Natural killer cell treated with Interleukin-12 subunit alpha and Interleukin-12 subunit beta and Interleukin-15 and Interleukin-18, amount 100 ng/mL, for 72 hours (primary cell): ENCODE data around the gene CENPP. TPM values are rescaled to one million over a fixed set of nuclear protein-coding genes. Genes with fewer than 3 reads are reported as not detected.

Experiments used
- ATAC-seq, 2 donors: fragments of 150-1000 bp; cut with Tn5 transposase in 1 of 2; sonication (Bioruptor Pico), chemical (Tn5 transposase) in 1 of 2; 2 replicates each; pipeline ENCODE4 v1.10.0; 2021
- DNase-seq: peaks from one replicate; pipeline ENCODE4 v3.0.0; 2022; ENCODE audit warnings: low spot score
- H3K27ac Mint-ChIP-seq, 2 donors: 1 replicate in 1 of 2; 2 replicates in 1 of 2; pipeline ENCODE4 v1.8.0; 2022; ENCODE audit warnings: mixed read lengths in 2 of 2, mild to moderate bottlenecking in 1 of 2, moderate library complexity in 1 of 2
- H3K27me3 Mint-ChIP-seq, 2 donors: 1 replicate in 1 of 2; 2 replicates in 1 of 2; pipeline ENCODE4 v1.8.0; 2022; ENCODE audit warnings: mixed read lengths in 2 of 2
- H3K36me3 Mint-ChIP-seq: one replicate; pipeline ENCODE4 v1.8.0; 2022; ENCODE audit warnings: mixed read lengths
- H3K4me1 Mint-ChIP-seq, 2 donors: 1 replicate in 1 of 2; 2 replicates in 1 of 2; pipeline ENCODE4 v1.8.0; 2022; ENCODE audit warnings: low read depth in 2 of 2, mixed read lengths in 2 of 2, mild to moderate bottlenecking in 1 of 2
- H3K4me3 Mint-ChIP-seq: one replicate; pipeline ENCODE4 v1.8.0; 2022; ENCODE audit warnings: mixed read lengths
- H3K9me3 Mint-ChIP-seq: 2 replicates; pipeline ENCODE4 v1.8.0; 2022; ENCODE audit warnings: mixed read lengths
- total RNA-seq, 2 donors: library from RNA; stranded (reverse); gene quantifications; one replicate each; pipeline ENCODE4 v1.2.3, GENCODE V29; 2022

CENPP gene
- total RNA-seq, 2 donors from 2014 or later = 14.7 to 38.8 TPM

DNA sequence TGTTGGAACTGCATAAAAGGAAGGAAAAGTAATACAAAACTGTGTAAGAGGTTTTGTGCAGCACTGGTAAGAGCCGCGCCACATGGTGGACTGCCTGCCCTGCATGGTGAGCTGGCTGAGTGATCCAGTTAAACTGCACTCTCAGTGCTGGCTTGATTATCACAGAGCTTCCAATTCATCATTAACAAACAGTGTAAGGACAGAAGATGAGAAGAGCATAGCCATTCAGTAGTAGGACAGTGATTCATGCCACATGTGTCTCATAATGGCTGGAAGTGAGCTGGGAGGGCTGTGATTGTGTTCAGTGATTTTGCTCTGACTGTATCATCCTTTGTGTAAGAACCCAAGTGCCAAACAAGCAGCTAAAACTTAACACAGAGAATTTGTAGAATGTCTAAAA is 142.5 kb downstream of the CENPP start:
- H3K4me3 Mint-ChIP-seq = no peak overlapping the region
- H3K27ac Mint-ChIP-seq = no peak overlapping the region
- H3K4me1 Mint-ChIP-seq = no peaks in the 10 kb centered on the region
- ATAC-seq = no peak
- no peaks in the 10 kb centered on the region for H3K36me3 Mint-ChIP-seq
- no peaks in the 10 kb centered on the region for H3K9me3 Mint-ChIP-seq
- H3K27me3 Mint-ChIP-seq = no peaks in the 10 kb centered on the region
- no peak for DNase-seq

DNA sequence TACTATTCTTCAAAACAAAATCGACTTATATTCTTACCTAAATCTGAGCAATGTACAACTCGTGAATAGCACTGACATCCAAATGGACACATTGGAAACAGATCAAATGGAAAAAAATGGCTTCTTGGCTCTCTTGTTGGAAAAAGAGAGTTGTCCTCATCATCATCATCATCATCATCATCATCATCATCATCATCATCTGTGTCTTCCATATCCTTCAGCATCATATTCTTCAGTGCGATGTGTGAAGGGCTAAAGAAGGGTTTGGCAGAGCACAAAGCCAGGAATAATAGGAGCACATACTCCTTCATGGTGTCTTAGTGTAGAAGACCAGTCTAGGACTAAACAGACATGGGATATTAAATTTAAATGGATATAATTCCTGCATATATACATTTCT is 148.8 kb downstream of the CENPP start:
- ATAC-seq = no peak
- no peaks in the 10 kb centered on the region for H3K4me1 Mint-ChIP-seq
- H3K36me3 Mint-ChIP-seq = no peaks in the 10 kb centered on the region
- no peaks in the 10 kb centered on the region for H3K9me3 Mint-ChIP-seq
- no peaks in the 10 kb centered on the region for H3K27me3 Mint-ChIP-seq
- H3K27ac Mint-ChIP-seq = no peak overlapping the region
- DNase-seq = no peak
- no peak overlapping the region for H3K4me3 Mint-ChIP-seq

DNA sequence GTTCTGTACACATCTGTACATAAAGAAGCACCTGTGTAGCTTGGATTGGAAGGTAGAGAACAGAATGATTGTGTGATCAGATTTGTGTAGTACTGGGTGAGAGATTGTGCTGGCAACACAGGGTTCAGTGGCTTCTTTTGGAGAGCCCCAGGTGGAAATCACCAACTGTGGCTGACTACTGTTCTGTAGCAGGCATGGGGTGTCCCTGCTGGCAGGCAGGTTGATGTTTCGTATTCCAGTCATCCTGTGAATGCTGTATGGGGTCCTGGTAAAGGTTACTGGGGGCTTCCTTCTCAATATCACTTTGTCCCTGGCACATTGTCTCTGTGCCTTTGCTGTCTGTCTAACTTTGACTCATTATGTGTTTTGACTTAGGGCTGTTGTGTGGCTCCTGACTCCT is 151.2 kb downstream of the CENPP start:
- H3K36me3 Mint-ChIP-seq = no peaks in the 10 kb centered on the region
- H3K27me3 Mint-ChIP-seq = no peaks in the 10 kb centered on the region
- H3K4me1 Mint-ChIP-seq = peaks cover 4 to 7% of the 10 kb centered on the region in 2 donors
- no peaks in the 10 kb centered on the region for H3K9me3 Mint-ChIP-seq
- DNase-seq (no peak), ATAC-seq (peak in 1 of 2 donors; percentile 20)
- H3K4me3 Mint-ChIP-seq = no peak overlapping the region
- no peak overlapping the region for H3K27ac Mint-ChIP-seq

DNA sequence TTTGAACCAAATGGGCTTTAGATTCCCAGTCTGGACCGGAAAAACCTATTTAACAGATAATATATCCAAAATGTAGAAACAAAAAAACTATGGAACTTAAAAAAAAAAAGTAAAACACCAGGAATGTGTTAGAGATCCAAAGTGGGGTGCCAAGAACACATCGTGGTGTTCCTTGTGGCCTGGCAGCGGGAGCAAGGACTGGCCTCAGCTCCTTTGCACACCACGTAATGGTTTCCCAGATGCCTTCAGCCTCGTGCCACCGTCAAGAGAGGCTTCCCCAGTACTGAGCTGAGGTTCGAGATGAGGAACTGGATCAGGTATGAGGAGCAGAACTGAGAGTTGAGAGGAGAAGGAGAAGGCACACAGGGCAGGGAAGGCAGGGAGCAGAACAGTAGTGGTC is 153.0 kb downstream of the CENPP start:
- no peaks in the 10 kb centered on the region for H3K9me3 Mint-ChIP-seq

DNA sequence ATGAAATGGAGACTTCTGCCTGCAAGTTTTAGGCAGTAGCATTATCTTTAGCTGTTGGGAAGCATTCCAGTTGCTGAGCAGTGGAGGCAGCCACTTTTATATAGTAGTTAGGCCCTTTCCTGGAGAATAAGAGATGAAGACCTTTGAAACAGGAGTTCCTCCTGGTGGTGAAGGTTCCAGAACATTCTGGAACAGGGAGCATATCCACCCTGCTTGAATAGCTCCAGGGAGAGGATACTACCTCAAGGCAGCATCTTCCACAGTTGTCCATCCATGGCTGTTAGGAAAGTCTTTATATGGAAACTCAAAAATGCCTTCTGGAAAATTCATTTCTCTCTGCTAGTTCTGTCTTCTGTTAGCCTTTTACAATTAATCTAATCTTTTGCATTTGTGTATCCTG is 153.6 kb downstream of the CENPP start:
- Mint-ChIP-seq H3K4me1 (peaks cover 4 to 7% of the 10 kb centered on the region in 2 donors), H3K27me3 (no peaks in the 10 kb centered on the region), H3K4me3 (no peak overlapping the region), H3K9me3 (no peaks in the 10 kb centered on the region), H3K36me3 (no peaks in the 10 kb centered on the region), H3K27ac (no peak overlapping the region)
- no peak for DNase-seq
- ATAC-seq = no peak

More for the DNA sequence above, 153.0 kb downstream of the CENPP start:
- ATAC-seq (no peak), DNase-seq (no peak)
- Mint-ChIP-seq H3K27ac (no peak overlapping the region), H3K27me3 (no peaks in the 10 kb centered on the region), H3K4me1 (peaks cover 4 to 7% of the 10 kb centered on the region in 2 donors), H3K36me3 (no peaks in the 10 kb centered on the region), H3K4me3 (no peak overlapping the region)

DNA sequence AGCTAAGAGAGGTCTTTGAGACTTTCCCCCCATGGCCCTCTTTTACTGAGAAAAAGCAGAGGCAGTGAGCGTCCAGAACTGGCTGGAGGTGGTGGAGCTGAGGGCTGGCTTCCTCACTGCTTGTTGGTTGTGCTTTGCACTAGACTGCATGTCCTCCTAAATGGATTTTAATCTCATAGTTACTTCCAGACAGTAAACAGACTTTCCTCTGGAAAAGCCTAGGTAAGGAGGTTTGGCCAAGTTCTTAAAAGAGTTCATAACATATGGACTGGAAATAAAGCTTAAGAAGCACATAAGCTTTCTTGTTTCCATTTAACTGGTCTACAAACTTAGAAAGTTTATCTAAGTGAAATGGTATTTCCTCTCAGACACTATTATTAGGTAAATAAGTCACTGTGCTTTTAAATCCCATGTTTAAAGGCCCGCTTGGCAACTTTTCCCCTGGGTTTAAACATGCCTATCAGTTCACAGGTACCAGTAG is 154.6 kb downstream of the CENPP start:
- Mint-ChIP-seq H3K27me3 (no peaks in the 10 kb centered on the region), H3K9me3 (no peaks in the 10 kb centered on the region), H3K36me3 (no peaks in the 10 kb centered on the region), H3K4me1 (peaks cover 4 to 7% of the 10 kb centered on the region in 2 donors), H3K4me3 (no peak overlapping the region), H3K27ac (no peak overlapping the region)
- DNase-seq (no peak), ATAC-seq (no peak)

DNA sequence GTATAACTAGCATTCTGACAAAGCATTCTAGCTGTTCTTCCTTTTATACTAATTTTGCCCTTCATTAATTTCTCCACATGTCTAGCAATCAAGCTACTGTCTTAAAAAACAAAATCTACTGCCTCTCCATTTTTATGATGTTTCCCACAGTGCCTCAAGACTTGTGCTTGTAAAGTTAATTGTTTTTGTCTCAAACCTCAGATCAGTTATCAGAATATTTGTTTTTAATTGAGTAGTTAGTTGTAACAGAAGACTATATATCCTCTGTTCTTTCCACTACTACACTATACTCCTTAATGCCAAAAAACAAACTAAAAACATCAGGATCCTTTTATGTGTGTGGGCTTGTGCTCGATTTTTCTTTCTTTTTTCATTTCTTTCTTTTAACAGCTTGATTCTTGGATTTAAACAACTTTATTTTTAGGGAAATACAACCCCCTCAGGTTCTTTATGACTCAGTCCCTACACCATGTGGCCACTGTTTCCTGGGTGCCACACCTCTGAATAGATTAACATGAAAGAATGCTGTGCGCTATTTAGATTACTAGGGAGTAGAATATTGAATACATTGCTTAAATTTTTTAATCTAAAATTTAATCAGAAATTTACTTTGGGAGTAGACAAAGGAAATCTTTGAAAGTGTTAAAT is 155.4 kb downstream of the CENPP start:
- Mint-ChIP-seq H3K27ac (no peak overlapping the region), H3K36me3 (no peaks in the 10 kb centered on the region), H3K4me3 (peak overlapping the region; percentile 13), H3K27me3 (no peaks in the 10 kb centered on the region), H3K4me1 (peaks cover 4 to 7% of the 10 kb centered on the region in 2 donors), H3K9me3 (no peaks in the 10 kb centered on the region)
- ATAC-seq (no peak), DNase-seq (no peak)

DNA sequence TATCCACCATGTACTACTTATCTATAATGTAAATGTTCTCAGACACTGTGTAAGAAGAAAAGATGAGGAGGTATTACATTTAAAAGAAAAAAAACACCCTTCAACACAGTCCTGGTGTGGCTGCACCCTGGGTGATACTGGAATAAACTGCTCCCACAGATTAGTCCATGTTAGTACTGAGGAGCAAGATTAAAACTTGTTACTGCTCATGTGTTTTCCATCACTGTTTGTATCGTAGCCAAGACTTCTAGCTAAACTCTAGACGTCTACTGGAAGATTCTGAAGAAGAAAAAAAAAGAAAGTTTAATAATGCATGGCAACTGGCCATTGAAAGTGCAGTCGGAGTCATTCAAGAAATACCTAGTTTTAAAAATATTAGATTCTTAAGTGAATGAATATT is 156.6 kb downstream of the CENPP start, which contains the start of gene ASPN:
Gene ASPN (minus strand): TSS at position 178 of the 400 bp plus-strand sequence.
- Mint-ChIP-seq H3K9me3 (no peaks in the 10 kb centered on the region), H3K36me3 (no peaks in the 10 kb centered on the region), H3K4me1 (peaks cover 4 to 7% of the 10 kb centered on the region in 2 donors), H3K4me3 (peak within 1 kb of the TSS; percentile 13), H3K27me3 (no peaks in the 10 kb centered on the region), H3K27ac (peak within 1 kb of the TSS in 1 of 2 donors; percentile 43)
- no peak for ATAC-seq
- DNase-seq = no peak

DNA sequence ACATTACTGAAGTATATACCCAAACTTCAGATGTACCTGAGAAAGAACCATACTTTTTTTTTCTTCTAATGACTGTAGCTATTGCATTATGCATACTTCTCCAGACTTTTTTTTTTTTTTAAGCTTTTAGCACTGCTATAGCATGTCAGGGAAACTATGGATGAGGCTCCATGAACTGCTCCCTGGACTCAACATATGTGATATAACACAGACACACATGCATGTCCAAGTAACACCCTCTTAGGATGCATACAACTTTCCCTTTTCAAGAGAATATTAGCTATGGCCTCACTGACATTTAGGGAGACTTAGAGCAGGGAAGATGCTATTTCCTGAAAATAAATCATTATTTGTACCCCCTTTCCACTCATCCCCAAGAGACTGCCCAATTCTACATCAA is 157.1 kb downstream of the CENPP start:
- H3K27ac Mint-ChIP-seq = no peak overlapping the region
- no peaks in the 10 kb centered on the region for H3K9me3 Mint-ChIP-seq

DNA sequence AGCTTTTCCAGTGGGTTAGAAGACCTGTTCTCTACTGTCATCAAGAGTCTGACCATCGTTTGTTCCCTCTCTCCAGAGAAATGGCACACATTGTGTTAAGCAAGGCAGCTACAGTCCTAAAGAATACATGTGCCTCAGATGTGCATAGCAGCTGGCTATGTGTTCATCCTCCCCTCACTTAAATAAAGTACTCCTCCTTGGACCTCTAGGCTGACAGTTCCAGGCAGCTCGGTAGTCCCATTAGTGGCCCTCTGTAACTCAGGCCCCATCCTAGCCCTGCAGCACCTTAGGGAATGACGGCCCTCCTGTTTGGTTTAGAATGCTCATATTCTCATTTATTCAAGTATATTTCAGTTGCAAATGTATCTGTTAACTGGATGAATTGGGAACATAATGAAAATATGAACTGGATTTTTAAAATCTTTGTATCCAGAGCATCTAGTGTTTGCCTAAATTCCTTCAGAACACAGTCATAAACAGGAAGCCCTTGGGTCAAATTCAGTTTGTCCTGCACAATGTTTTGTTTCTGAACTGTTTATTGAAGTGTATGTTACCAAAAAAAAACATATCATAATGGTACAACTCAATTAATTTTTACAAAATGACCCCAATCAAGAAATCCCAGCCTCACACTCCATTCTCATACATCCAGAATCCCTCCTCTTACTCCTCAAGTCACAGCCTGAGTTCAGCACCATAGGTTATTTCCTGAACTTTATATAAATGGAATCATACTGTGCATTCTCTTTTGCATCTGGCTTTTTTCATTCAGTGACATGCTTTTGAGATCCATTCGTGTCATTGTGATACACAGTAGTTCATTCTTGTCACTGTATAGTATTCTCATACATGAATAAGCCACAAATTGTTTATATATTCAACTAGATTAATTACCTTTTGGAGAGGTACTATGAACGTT is 158.1 kb downstream of the CENPP start:
- ATAC-seq = no peak
- no peaks in the 10 kb centered on the region for H3K27me3 Mint-ChIP-seq
- no peaks in the 10 kb centered on the region for H3K36me3 Mint-ChIP-seq

More for the DNA sequence above, 157.1 kb downstream of the CENPP start:
- ATAC-seq (no peak), DNase-seq (no peak)
- peaks cover 4 to 7% of the 10 kb centered on the region in 2 donors for H3K4me1 Mint-ChIP-seq
- H3K36me3 Mint-ChIP-seq = no peaks in the 10 kb centered on the region
- no peak overlapping the region for H3K4me3 Mint-ChIP-seq
- no peaks in the 10 kb centered on the region for H3K27me3 Mint-ChIP-seq

DNA sequence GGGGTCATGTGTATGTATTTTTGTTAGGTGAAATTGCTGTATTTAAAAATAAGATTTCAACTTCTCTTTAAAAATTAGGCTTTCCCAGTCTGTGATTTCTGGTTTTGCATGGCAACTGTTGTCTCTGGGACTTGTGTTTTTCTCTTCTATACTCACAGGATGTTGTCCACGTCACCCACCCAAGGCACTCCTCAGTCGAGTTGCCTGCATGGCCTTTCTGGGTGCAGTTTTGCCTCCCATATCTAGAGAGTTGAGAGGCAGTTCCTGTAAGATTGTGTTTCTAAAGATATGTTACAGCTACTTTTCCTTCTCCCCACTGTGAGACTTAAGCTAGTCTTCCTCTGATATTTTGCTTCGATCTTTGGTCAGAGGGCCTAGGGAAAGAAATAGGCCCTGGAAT is 158.8 kb downstream of the CENPP start:
- no peaks in the 10 kb centered on the region for H3K36me3 Mint-ChIP-seq
- H3K9me3 Mint-ChIP-seq = no peaks in the 10 kb centered on the region

More for the DNA sequence above, 158.1 kb downstream of the CENPP start:
- DNase-seq = no peak
- no peak overlapping the region for H3K4me3 Mint-ChIP-seq
- peak overlapping the region in 1 of 2 donors; percentile 43 for H3K27ac Mint-ChIP-seq
- H3K9me3 Mint-ChIP-seq = no peaks in the 10 kb centered on the region
- H3K4me1 Mint-ChIP-seq = peaks cover 4 to 7% of the 10 kb centered on the region in 2 donors

DNA sequence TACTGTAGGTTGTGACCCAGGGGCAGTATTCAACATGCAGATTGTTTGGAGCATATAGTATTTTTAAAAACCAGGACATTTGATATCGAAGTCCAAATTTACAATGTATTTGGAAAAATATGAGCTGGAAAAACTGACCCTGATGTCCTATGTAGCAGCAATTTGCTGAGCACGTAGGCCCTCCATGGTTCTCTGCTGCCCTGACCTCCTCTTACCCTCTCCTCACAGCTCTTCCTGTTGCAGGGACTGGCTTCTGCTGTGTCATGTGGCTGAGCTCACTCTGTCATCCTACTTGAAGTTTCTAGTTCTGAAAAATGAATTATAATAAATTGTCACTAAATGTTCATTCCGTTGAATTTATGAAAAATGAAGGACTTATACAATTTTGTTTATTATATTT is 160.6 kb downstream of the CENPP start:
- ATAC-seq (no peak), DNase-seq (no peak)
- no peaks in the 10 kb centered on the region for H3K9me3 Mint-ChIP-seq
- H3K36me3 Mint-ChIP-seq = no peaks in the 10 kb centered on the region
- H3K27ac Mint-ChIP-seq = no peak overlapping the region
- H3K4me3 Mint-ChIP-seq = no peak overlapping the region
- H3K27me3 Mint-ChIP-seq = no peaks in the 10 kb centered on the region
- H3K4me1 Mint-ChIP-seq = peaks cover 0 to 1% of the 10 kb centered on the region in 2 donors

More for the DNA sequence above, 158.8 kb downstream of the CENPP start:
- ATAC-seq = no peak
- Mint-ChIP-seq H3K27ac (no peak overlapping the region), H3K27me3 (no peaks in the 10 kb centered on the region), H3K4me1 (peaks cover 4 to 7% of the 10 kb centered on the region in 2 donors), H3K4me3 (no peak overlapping the region)
- no peak for DNase-seq

DNA sequence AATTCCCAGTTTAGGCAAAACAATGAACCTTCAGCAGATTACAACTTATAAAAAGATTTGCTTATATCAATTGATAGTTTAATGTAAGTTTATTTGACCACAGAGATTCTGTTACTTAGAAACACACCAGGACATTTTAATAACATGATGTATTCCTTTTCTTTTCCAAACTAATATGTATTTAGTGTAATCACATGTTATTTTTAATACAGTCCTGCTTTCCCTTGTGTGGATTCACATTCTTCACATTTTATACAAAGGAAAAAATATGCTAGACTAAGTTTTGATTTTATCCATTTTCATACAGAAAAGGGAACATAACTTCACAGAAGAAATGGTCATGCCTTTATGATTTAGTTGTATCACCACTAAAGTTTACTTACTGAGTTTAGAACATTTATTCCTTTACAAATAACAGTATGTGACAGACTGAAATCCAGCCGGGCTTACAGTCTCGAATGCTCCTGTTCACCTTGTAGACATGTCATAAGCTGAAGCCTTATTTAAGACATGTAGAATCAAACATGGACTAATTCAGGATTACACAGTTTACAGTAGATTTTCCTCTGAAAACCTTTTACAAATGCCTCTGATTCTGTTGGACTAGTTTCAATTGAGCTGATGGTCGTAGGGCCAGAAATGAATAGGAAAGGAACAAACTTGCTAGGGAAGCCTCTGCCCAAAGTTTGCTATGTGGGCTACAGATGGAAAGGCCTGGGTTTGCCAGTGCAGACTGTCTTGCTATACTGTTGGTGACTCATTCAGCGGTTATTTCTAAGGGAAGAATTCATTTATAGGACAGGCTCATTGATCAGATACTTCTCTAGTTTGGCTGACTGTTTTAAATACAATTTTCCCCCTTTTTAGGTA is 163.2 kb downstream of the CENPP start:
- Mint-ChIP-seq H3K27ac (no peak overlapping the region), H3K9me3 (no peaks in the 10 kb centered on the region), H3K4me1 (no peaks in the 10 kb centered on the region), H3K4me3 (no peak overlapping the region), H3K36me3 (no peaks in the 10 kb centered on the region), H3K27me3 (no peaks in the 10 kb centered on the region)
- DNase-seq (no peak), ATAC-seq (no peak)
